SU-DHL-6 (cell line): Measurements from ENCODE around the gene ST3GAL4.

ENCODE experiments used
- H2AFZ ChIP-seq: fragments of 200-600 bp; sonication (generic); 2 replicates; pipeline ENCODE4 v1.6.1; 2014; ENCODE audit warnings: low read depth, mild to moderate bottlenecking, moderate library complexity, mixed read lengths, antibody characterized with exemption, low read length; ENCODE audit not compliant: severe bottlenecking
- H3F3A ChIP-seq: fragments of 200-600 bp; shearing (Covaris generic); 2 replicates; pipeline ENCODE4 v1.6.0; 2016; ENCODE audit warnings: antibody characterized with exemption, mild to moderate bottlenecking; ENCODE audit not compliant: insufficient read depth
- H3K27ac ChIP-seq: fragments of 200-600 bp; sonication (generic); 2 replicates; pipeline ENCODE4 v1.5.1; 2016; ENCODE audit warnings: low read depth, mild to moderate bottlenecking, low read length, moderate library complexity, mixed read lengths
- H3K27me3 ChIP-seq: fragments of 200-600 bp; sonication (generic), shearing (Covaris generic); 2 replicates; pipeline ENCODE4 v1.6.0; 2014; ENCODE audit warnings: mild to moderate bottlenecking, low read length
- H3K36me3 ChIP-seq: fragments of 200-600 bp; sonication (generic); 2 replicates; pipeline ENCODE4 v1.6.1; 2014; ENCODE audit warnings: mild to moderate bottlenecking, low read length, mixed read lengths
- H3K4me2 ChIP-seq: fragments of 300-600, 200-600 bp; shearing (Covaris generic), sonication (generic); 2 replicates; pipeline ENCODE4 v1.6.0; 2014; ENCODE audit warnings: low read length, low read depth, mild to moderate bottlenecking; ENCODE audit not compliant: poor library complexity, severe bottlenecking
- H3K4me3 ChIP-seq: fragments of 200-600 bp; sonication (generic); 2 replicates; pipeline ENCODE4 v1.5.1; 2014; ENCODE audit warnings: antibody characterized with exemption, low read length, mild to moderate bottlenecking, mixed read lengths; ENCODE audit not compliant: insufficient read depth, poor library complexity, severe bottlenecking
- H3K79me2 ChIP-seq: fragments of 200-600 bp; sonication (generic); 2 replicates; pipeline ENCODE4 v1.6.1; 2014; ENCODE audit warnings: mild to moderate bottlenecking, low read length, moderate library complexity; ENCODE audit not compliant: insufficient read depth
- H3K9ac ChIP-seq: fragments of 200-600 bp; sonication (generic); 2 replicates; pipeline ENCODE4 v1.7.0; 2014; ENCODE audit warnings: mild to moderate bottlenecking, low read length
- H3K9me2 ChIP-seq: fragments of 200-600 bp; sonication (generic); replicated peaks from 2 replicates; pipeline ENCODE4 v1.6.1; 2014; ENCODE audit warnings: low read length; ENCODE audit not compliant: insufficient read depth
- H3K9me3 ChIP-seq: fragments of 200-600 bp; sonication (generic); 2 replicates; pipeline ENCODE4 v1.6.1; 2014; ENCODE audit warnings: low read length, mixed read lengths; ENCODE audit not compliant: insufficient read depth
- H4K20me1 ChIP-seq: fragments of 200-600 bp; sonication (generic); 2 replicates; pipeline ENCODE4 v1.6.1; 2014; ENCODE audit warnings: low read depth, mild to moderate bottlenecking, antibody characterized with exemption, low read length, moderate library complexity, mixed read lengths
- EZH2phosphoT487 ChIP-seq: fragments of 200-600 bp; sonication (generic), shearing (Covaris generic); conservative IDR thresholded peaks from 2 replicates; pipeline ENCODE4 v1.6.1; 2018; ENCODE audit warnings: mild to moderate bottlenecking, antibody characterized with exemption, low read length, moderate library complexity, mixed read lengths
- TF ChIP-seq, protein P1 (sequence below): fragments of 200-600 bp; sonication (generic); IDR thresholded peaks from one replicate; pipeline ENCODE4 v1.5.1; 2017; ENCODE audit warnings: antibody characterized with exemption, mild to moderate bottlenecking, low read length, moderate library complexity; ENCODE audit not compliant: insufficient read depth, poor library complexity, severe bottlenecking

Gene ST3GAL4

DNA sequence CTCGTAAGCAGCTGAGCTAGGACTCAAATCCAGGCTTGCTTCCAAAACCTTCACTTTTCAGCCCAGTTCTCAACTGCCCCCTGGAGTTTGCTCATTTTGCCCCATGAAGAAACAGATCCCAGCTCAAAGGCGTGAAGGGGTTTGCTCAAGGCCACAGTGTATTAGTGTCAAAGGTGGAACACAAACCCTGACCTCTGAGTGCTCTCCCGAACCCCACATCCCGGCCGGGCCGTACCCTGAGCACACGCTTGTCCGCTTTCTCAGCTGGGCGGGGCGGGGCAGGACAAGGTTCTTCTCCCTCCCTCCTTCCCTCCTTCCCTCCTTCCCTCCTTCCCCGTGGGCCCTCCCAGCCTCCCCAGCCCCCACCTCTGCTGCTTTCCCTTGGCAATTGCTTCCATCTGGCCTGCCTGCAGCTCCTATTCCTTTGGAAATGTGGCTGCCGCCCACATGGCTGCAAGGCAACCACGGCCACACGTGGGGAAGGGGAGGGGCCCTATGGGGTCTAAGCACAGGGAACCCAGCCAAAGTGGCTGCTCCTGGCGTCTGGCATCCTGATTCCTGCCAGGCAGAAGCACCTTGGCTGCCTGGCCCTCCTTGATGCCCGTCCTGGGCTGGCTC is 4.1 kb downstream of the ST3GAL4 start:
- H2AFZ ChIP-seq: no peak overlapping the region
- no peak overlapping the region for H3K27ac ChIP-seq
- H3K36me3 ChIP-seq: no peaks in the 10 kb centered on the region
- no peaks in the 10 kb centered on the region for H3K9me3 ChIP-seq
- no peaks in the 10 kb centered on the region for H3K9me2 ChIP-seq
- no peak overlapping the region for H3K4me2 ChIP-seq
- no peaks in the 10 kb centered on the region for H3K79me2 ChIP-seq
- no peak overlapping the region for H3K9ac ChIP-seq
- no peaks in the 10 kb centered on the region for H4K20me1 ChIP-seq
- H3K4me3 ChIP-seq: no peak overlapping the region
- TF ChIP-seq EZH2phosphoT487: no peak
- TF ChIP-seq, protein P1, sequence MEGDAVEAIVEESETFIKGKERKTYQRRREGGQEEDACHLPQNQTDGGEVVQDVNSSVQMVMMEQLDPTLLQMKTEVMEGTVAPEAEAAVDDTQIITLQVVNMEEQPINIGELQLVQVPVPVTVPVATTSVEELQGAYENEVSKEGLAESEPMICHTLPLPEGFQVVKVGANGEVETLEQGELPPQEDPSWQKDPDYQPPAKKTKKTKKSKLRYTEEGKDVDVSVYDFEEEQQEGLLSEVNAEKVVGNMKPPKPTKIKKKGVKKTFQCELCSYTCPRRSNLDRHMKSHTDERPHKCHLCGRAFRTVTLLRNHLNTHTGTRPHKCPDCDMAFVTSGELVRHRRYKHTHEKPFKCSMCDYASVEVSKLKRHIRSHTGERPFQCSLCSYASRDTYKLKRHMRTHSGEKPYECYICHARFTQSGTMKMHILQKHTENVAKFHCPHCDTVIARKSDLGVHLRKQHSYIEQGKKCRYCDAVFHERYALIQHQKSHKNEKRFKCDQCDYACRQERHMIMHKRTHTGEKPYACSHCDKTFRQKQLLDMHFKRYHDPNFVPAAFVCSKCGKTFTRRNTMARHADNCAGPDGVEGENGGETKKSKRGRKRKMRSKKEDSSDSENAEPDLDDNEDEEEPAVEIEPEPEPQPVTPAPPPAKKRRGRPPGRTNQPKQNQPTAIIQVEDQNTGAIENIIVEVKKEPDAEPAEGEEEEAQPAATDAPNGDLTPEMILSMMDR: no peak
- H3K27me3 ChIP-seq: no peaks in the 10 kb centered on the region
- no peaks in the 10 kb centered on the region for H3F3A ChIP-seq

DNA sequence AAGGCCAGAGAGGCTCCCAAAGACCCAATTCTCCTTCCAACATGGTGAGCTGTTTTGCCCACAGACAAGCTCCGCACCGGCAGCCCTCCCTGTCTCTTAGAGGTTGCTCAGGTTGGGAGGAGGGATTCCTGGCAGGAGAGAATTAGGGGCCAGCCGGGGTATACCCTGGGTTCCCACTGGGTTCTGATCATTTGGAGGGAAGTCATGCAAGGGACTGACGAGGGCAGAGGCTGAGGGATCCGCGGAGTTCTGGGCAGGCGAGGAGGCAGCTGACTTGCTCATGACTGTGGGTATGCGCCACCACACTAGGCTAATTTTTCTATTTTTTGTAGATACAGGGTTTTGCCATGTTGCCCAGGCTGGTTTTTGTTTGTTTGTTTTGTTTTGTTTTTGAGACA is 4.6 kb downstream of the ST3GAL4 start:
- Histone ChIP-seq H3K9ac (no peak overlapping the region), H3K36me3 (no peaks in the 10 kb centered on the region), H3K4me3 (no peak overlapping the region), H2AFZ (no peak overlapping the region), H3F3A (no peaks in the 10 kb centered on the region), H3K4me2 (no peak overlapping the region), H3K9me2 (no peaks in the 10 kb centered on the region), H3K27ac (no peak overlapping the region), H3K79me2 (no peaks in the 10 kb centered on the region), H3K27me3 (no peaks in the 10 kb centered on the region), H4K20me1 (no peaks in the 10 kb centered on the region), H3K9me3 (no peaks in the 10 kb centered on the region)
- no peak for TF ChIP-seq EZH2phosphoT487
- TF ChIP-seq, protein P1: no peak

DNA sequence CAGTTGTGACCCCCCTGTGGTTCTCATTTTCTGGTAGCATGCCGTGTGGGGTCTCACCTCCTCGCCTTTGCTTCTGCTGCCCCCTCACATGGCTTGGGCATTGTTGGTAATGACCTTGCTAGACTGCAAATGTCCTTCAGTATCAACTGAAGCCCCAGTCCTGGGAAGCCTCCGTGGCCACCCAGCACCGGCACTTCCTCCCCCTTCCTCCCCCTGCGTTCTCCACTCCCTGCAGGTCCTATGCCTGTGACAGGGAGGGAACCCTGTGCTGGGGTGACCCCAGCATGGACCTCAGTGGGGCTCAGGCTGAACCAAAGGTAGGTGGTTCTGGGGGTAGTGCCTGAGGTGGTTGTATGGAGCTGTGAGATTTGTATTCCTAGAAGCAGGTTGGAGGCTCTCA is 5.9 kb downstream of the ST3GAL4 start:
- H3K4me2 ChIP-seq: no peak overlapping the region
- H3K27me3 ChIP-seq: no peaks in the 10 kb centered on the region
- H3K9me2 ChIP-seq: no peaks in the 10 kb centered on the region
- no peak overlapping the region for H3K4me3 ChIP-seq
- no peaks in the 10 kb centered on the region for H3K9me3 ChIP-seq
- no peaks in the 10 kb centered on the region for H3K36me3 ChIP-seq
- H3K27ac ChIP-seq: no peak overlapping the region
- H4K20me1 ChIP-seq: no peaks in the 10 kb centered on the region
- no peak overlapping the region for H3K9ac ChIP-seq
- no peaks in the 10 kb centered on the region for H3F3A ChIP-seq
- TF ChIP-seq, protein P1: no peak
- TF ChIP-seq EZH2phosphoT487: no peak
- H3K79me2 ChIP-seq: no peaks in the 10 kb centered on the region
- no peak overlapping the region for H2AFZ ChIP-seq
